SK-N-SH (cell line): ENCODE results near the gene NLGN1. TPM values are rescaled to one million over a fixed set of nuclear protein-coding genes. Genes with fewer than 3 reads are reported as not detected.

ENCODE experiments used
- CTCF ChIA-PET: fragments of 300-600, 350-600 bp; formaldehyde crosslinking; extraction: SDS; loops from one replicate; lab custom pipeline; 2021; lab: Yijun Ruan, JAX
- POLR2A ChIA-PET: fragments of 350-600 bp; sonication (Branson Sonifier 250); formaldehyde crosslinking; extraction: SDS; loops from one replicate; lab custom pipeline; 2020; ENCODE audit warnings: antibody characterized with exemption, inconsistent platforms; lab: Yijun Ruan, JAX
- DNase-seq: peaks from one replicate; pipeline ENCODE4 v3.0.0; 2012
- H2AFZ ChIP-seq: fragments of 200-600 bp; sonication (generic); 2 replicates; pipeline ENCODE4 v1.8.1; 2016; ENCODE audit warnings: antibody characterized with exemption, mild to moderate bottlenecking, low read depth
- H3F3A ChIP-seq: fragments of 200-600 bp; sonication (generic); replicated peaks from 2 replicates; pipeline ENCODE3; 2016; ENCODE audit warnings: antibody characterized with exemption, mild to moderate bottlenecking; ENCODE audit not compliant: insufficient read depth
- H3K27ac ChIP-seq, 2 experiments: fragments of 200-500 bp in 1 of 2; fragments of 200-600 bp in 1 of 2; sonication (Bioruptor generic) in 1 of 2; sonication (generic), shearing (Covaris generic) in 1 of 2; 2 replicates each; pipeline versions ENCODE4 v1.5.1 to v1.6.1; 2014 to 2016; ENCODE audit warnings: low read depth in 2 of 2, inconsistent platforms in 1 of 2, low read length in 1 of 2, mild to moderate bottlenecking in 1 of 2, mixed read lengths in 1 of 2
- H3K27me3 ChIP-seq: fragments of 200-600 bp; sonication (generic), shearing (Covaris generic); 2 replicates; pipeline ENCODE4 v1.6.1; 2016; ENCODE audit warnings: mixed run types; ENCODE audit not compliant: insufficient read depth
- H3K36me3 ChIP-seq, 2 experiments: fragments of 200-500 bp in 1 of 2; fragments of 200-600 bp in 1 of 2; sonication (Bioruptor generic) in 1 of 2; sonication (generic) in 1 of 2; replicated peaks in 1 of 2; 2 replicates each; pipeline versions ENCODE3 to v1.5.1; 2014 to 2016; ENCODE audit warnings: low read length in 1 of 2, mild to moderate bottlenecking in 1 of 2; ENCODE audit not compliant: insufficient read depth in 2 of 2, control insufficient read depth in 1 of 2
- H3K4me1 ChIP-seq, 2 experiments: fragments of 200-500 bp in 1 of 2; fragments of 200-600 bp in 1 of 2; sonication (Bioruptor generic) in 1 of 2; sonication (generic), shearing (Covaris generic) in 1 of 2; 2 replicates each; pipeline versions ENCODE4 v1.5.1 to v1.6.1; 2014 to 2016; ENCODE audit warnings: low read depth in 1 of 2, low read length in 1 of 2, mixed run types in 1 of 2; ENCODE audit not compliant: insufficient read depth in 2 of 2, control insufficient read depth in 1 of 2
- H3K4me2 ChIP-seq: fragments of 200-600 bp; sonication (generic), shearing (Covaris generic); 2 replicates; pipeline ENCODE4 v1.6.1; 2017; ENCODE audit warnings: mixed run types
- H3K4me3 ChIP-seq, 2 experiments: fragments of 200-500 bp in 1 of 2; fragments of 200-600 bp in 1 of 2; sonication (Bioruptor generic) in 1 of 2; sonication (generic), shearing (Covaris generic) in 1 of 2; 2 replicates each; pipeline versions ENCODE4 v1.5.1 to v1.8.1; 2014 to 2016; ENCODE audit warnings: low read depth in 2 of 2, inconsistent platforms in 1 of 2, low read length in 1 of 2, mild to moderate bottlenecking in 1 of 2, mixed read lengths in 1 of 2, moderate library complexity in 1 of 2
- H3K79me2 ChIP-seq: fragments of 200-600 bp; sonication (generic); 2 replicates; pipeline ENCODE4 v1.8.1; 2017; ENCODE audit warnings: mild to moderate bottlenecking; ENCODE audit not compliant: insufficient read depth
- H3K9ac ChIP-seq: fragments of 200-600 bp; sonication (generic); 2 replicates; pipeline ENCODE4 v1.6.1; 2017; ENCODE audit warnings: mixed run types
- H3K9me2 ChIP-seq: fragments of 200-600 bp; sonication (generic); 2 replicates; pipeline ENCODE4 v1.6.1; 2017; ENCODE audit warnings: mixed run types
- H3K9me3 ChIP-seq: fragments of 200-600 bp; sonication (generic); 2 replicates; pipeline ENCODE4 v1.6.1; 2017; ENCODE audit warnings: mixed run types, mild to moderate bottlenecking, moderate library complexity
- H4K20me1 ChIP-seq: fragments of 200-600 bp; sonication (generic); 2 replicates; pipeline ENCODE4 v1.6.1; 2017; ENCODE audit warnings: mild to moderate bottlenecking, mixed run types; ENCODE audit not compliant: insufficient read depth
- CHD2 ChIP-seq: fragments of 150-350 bp; IDR thresholded peaks from 2 replicates; pipeline ENCODE4 v1.6.1; 2018; ENCODE audit warnings: low read length; ENCODE audit not compliant: partially characterized antibody
- ELF1 ChIP-seq: IDR thresholded peaks from 2 replicates; pipeline ENCODE4 v1.4.0; 2012
- EZH2phosphoT487 ChIP-seq: fragments of 200-600 bp; sonication (generic); IDR thresholded peaks from 2 replicates; pipeline ENCODE4 v1.6.1; 2017; ENCODE audit warnings: low read depth, mixed run types, mild to moderate bottlenecking, antibody characterized with exemption, moderate library complexity, borderline replicate concordance
- FOXJ3 ChIP-seq: sonication (generic); formaldehyde crosslinking; IDR thresholded peaks from 2 replicates; pipeline ENCODE4 v1.5.1; 2020; ENCODE audit warnings: mild to moderate bottlenecking, missing genetic modification reagents
- FOXM1 ChIP-seq: IDR thresholded peaks from 2 replicates; pipeline ENCODE4 v1.4.0; 2012; ENCODE audit warnings: low read depth, mild to moderate bottlenecking
- GABPA ChIP-seq: IDR thresholded peaks from 2 replicates; pipeline ENCODE4 v1.4.0; 2012; ENCODE audit warnings: low read depth, mild to moderate bottlenecking
- IRF3 ChIP-seq: fragments of 150-350 bp; IDR thresholded peaks from 2 replicates; pipeline ENCODE4 v1.6.1; 2016; ENCODE audit warnings: mild to moderate bottlenecking, low read depth, low read length
- JUND ChIP-seq: IDR thresholded peaks from 2 replicates; pipeline ENCODE4 v1.4.0; 2012
- MAX ChIP-seq: IDR thresholded peaks from 2 replicates; pipeline ENCODE4 v1.4.0; 2012; ENCODE audit warnings: low read depth
- PBX3 ChIP-seq: IDR thresholded peaks from 2 replicates; pipeline ENCODE4; 2012
- RCOR1 ChIP-seq: fragments of 150-350 bp; IDR thresholded peaks from 2 replicates; pipeline ENCODE4 v1.6.1; 2017; ENCODE audit warnings: antibody characterized with exemption, low read length
- REST ChIP-seq: IDR thresholded peaks from 2 replicates; pipeline ENCODE4 v1.6.1; 2012; ENCODE audit warnings: mild to moderate bottlenecking, low read depth, low read length, moderate library complexity
- TCF12 ChIP-seq: IDR thresholded peaks from 2 replicates; pipeline ENCODE4 v1.4.0; 2012
- ZBTB33 ChIP-seq: IDR thresholded peaks from 2 replicates; pipeline ENCODE4 v1.4.0; 2012; ENCODE audit warnings: low read depth, borderline replicate concordance
- WGBS: methylation state at CpG from one replicate; pipeline ENCODE4 v1.1.6; 2017; ENCODE audit warnings: low lambda C conversion rate; 5-methylcytosine and 5-hydroxymethylcytosine counted together
- polyA plus RNA-seq, 3 experiments: library from polyadenylated mRNA; depleted of rRNA; stranded (reverse); fragments of >200 nt; gene quantifications; 2 replicates each; pipeline ENCODE4 v1.2.3, GENCODE V29; 2012

Gene NLGN1
- polyA plus RNA-seq, 1 of the 3 experiments (the other 2 are of a cell fraction), result 1.5 TPM

GRCh38 chr3:173988909-173989308 lies 591.4 kb downstream of the NLGN1 start:
- H3K9me2 ChIP-seq, result no peaks in the 10 kb centered on the region
- TF ChIP-seq MAX, result no peak
- TF ChIP-seq EZH2phosphoT487, result no peak
- no peak for TF ChIP-seq ZBTB33
- no peak for TF ChIP-seq RCOR1
- TF ChIP-seq JUND, result no peak
- no peak for TF ChIP-seq PBX3
- TF ChIP-seq FOXJ3 (CRISPR knock-in tag), result no peak
- no peak for TF ChIP-seq ELF1
- TF ChIP-seq GABPA, result no peak
- TF ChIP-seq TCF12, result no peak
- TF ChIP-seq CHD2, result no peak
- TF ChIP-seq, all 33 proteins: peak for 0
- ChIA-PET POLR2A (no interaction called here), CTCF (interaction anchor here (1.2 to 1.5 kb wide), 2 partner anchors 36 to 71 kb away, joined by 3 to 4 read pairs; no protein-coding TSS in a partner anchor)
- no peaks in the 10 kb centered on the region for H3K36me3 ChIP-seq
- WGBS, result 86% methylated on average over 1 of the region's 1 CpG
- no peaks in the 10 kb centered on the region; a peak in 1 of 4 replicates for H3K4me1 ChIP-seq
- DNase-seq, result no peak
- H3K9me3 ChIP-seq, result no peaks in the 10 kb centered on the region
- H3K27me3 ChIP-seq, result no peaks in the 10 kb centered on the region
- no peak overlapping the region for H3K9ac ChIP-seq
- no peak overlapping the region for H3K4me2 ChIP-seq
- no peak overlapping the region for H2AFZ ChIP-seq
- no peak overlapping the region for H3K27ac ChIP-seq
- H4K20me1 ChIP-seq, result no peaks in the 10 kb centered on the region
- H3K4me3 ChIP-seq, result no peak overlapping the region
- H3K79me2 ChIP-seq, result no peaks in the 10 kb centered on the region
- H3F3A ChIP-seq, result peaks cover 3% of the 10 kb centered on the region

- no peak overlapping the region for H3K4me2 ChIP-seq
- no peak overlapping the region for H3K4me3 ChIP-seq
- H3K9me3 ChIP-seq, result no peaks in the 10 kb centered on the region
- no peak overlapping the region for H3K9ac ChIP-seq
- TF ChIP-seq JUND (no peak), FOXM1 (no peak), IRF3 (no peak), REST (no peak)
- TF ChIP-seq, all 33 proteins: peak for 0
- no peak for DNase-seq
- peak overlapping the region in 1 of 2 experiments; percentile 26; a peak in 1 of 4 replicates for H3K27ac ChIP-seq
- peaks cover 3% of the 10 kb centered on the region for H3F3A ChIP-seq
- no peaks in the 10 kb centered on the region for H3K9me2 ChIP-seq
- H3K79me2 ChIP-seq, result no peaks in the 10 kb centered on the region
- H3K36me3 ChIP-seq, result no peaks in the 10 kb centered on the region
- H4K20me1 ChIP-seq, result no peaks in the 10 kb centered on the region
- H2AFZ ChIP-seq, result no peak overlapping the region; the same call in 1 of the 2 replicates
- H3K4me1 ChIP-seq, result no peaks in the 10 kb centered on the region; a peak in 1 of 4 replicates
- H3K27me3 ChIP-seq, result no peaks in the 10 kb centered on the region
- CTCF ChIA-PET, result no interaction called here
- POLR2A ChIA-PET, result no interaction called here
Measured at GRCh38 chr3:173992416-173992815, 594.9 kb downstream of the NLGN1 start.
